HG03108 (cell line): ENCODE measurements around the gene CCNC.
"Not testable (repeated sequence)": the region's sequence is repeated elsewhere in the genome, so short reads cannot be mapped to it uniquely, and the experiment has no call there.

ENCODE experiments used
- ATAC-seq: cut with Tn5 transposase; IDR thresholded peaks from one replicate; pipeline ENCODE4 v1.9.1; 2021; ENCODE audit warnings: moderate library complexity; ENCODE audit not compliant: unreplicated experiment

CCNC gene

GRCh38 chr6:99603421-99604165, 35.1 kb upstream of the CCNC start:
- ATAC-seq = no peak

GRCh38 chr6:99602520-99603420, 34.3 kb upstream of the CCNC start:
- ATAC-seq = no peak

GRCh38 chr6:99594696-99595095, 26.2 kb upstream of the CCNC start:
- not testable (repeated sequence) for ATAC-seq

GRCh38 chr6:99592900-99593299, 24.4 kb upstream of the CCNC start:
- ATAC-seq = no peak

GRCh38 chr6:99591673-99592364, 23.4 kb upstream of the CCNC start:
- no peak for ATAC-seq

GRCh38 chr6:99590728-99591672, 22.5 kb upstream of the CCNC start:
- ATAC-seq = no peak

- ATAC-seq = no peak
These were observed 21.5 kb upstream of the CCNC start for GRCh38 chr6:99589907-99590493.

- ATAC-seq = peak; percentile 11
These were observed 20.8 kb upstream of the CCNC start for GRCh38 chr6:99589290-99589672.

- peak; percentile 97 for ATAC-seq
These were observed 20.3 kb upstream of the CCNC start for GRCh38 chr6:99588618-99589289.

GRCh38 chr6:99587792-99588191, 19.3 kb upstream of the CCNC start:
- ATAC-seq = no peak

GRCh38 chr6:99579781-99580180, 11.3 kb upstream of the CCNC start:
- no peak for ATAC-seq

GRCh38 chr6:99575544-99576227, 7.2 kb upstream of the CCNC start:
- ATAC-seq = no peak

GRCh38 chr6:99573980-99574617, 5.6 kb upstream of the CCNC start:
- no peak for ATAC-seq

- ATAC-seq = no peak
These were observed 5.3 kb downstream of the CCNC start for GRCh38 chr6:99563056-99563723.

- no peak for ATAC-seq
These were observed 7.8 kb downstream of the CCNC start for GRCh38 chr6:99560668-99561067.

- no peak for ATAC-seq
These were observed 9.4 kb downstream of the CCNC start for GRCh38 chr6:99559057-99559456.

GRCh38 chr6:99553888-99554287, 14.6 kb downstream of the CCNC start:
- no peak for ATAC-seq
